K562 (cell line): ENCODE measurements around the gene PI4KA. TPM values are rescaled to one million over a fixed set of nuclear protein-coding genes. Genes with fewer than 3 reads are reported as not detected.
A peak's percentile ranks its signal among the peaks of the same experiment; 100 is the strongest.

Experiments
- CBFA2T3 ChIP-seq: fragments of 450-650 bp; IDR thresholded peaks from 2 replicates; pipeline ENCODE4 v1.6.1; 2017
- CBX1 ChIP-seq: sonication (generic); IDR thresholded peaks from 2 replicates; pipeline ENCODE4 v1.6.1; 2016; ENCODE audit warnings: antibody characterized with exemption, low read depth, mild to moderate bottlenecking
- CHD2 ChIP-seq: IDR thresholded peaks from 2 replicates; pipeline ENCODE4 v1.6.1; 2011; ENCODE audit warnings: low read depth, low read length
- FOXA1 ChIP-seq: fragments of 450-650 bp; IDR thresholded peaks from 2 replicates; pipeline ENCODE4 v1.6.1; 2016; ENCODE audit warnings: mild to moderate bottlenecking, borderline replicate concordance
- FOXA3 ChIP-seq, 2 experiments: fragments of 450-650 bp in 1 of 2; sonication (generic) in 1 of 2; formaldehyde crosslinking; IDR thresholded peaks in 1 of 2; conservative IDR thresholded peaks in 1 of 2; 2 replicates each; pipeline versions ENCODE4 v1.4.0 to v1.8.0; 2020 to 2022; ENCODE audit warnings: mild to moderate bottlenecking in 2 of 2, missing genetic modification reagents in 1 of 2
- HDAC6 ChIP-seq: IDR thresholded peaks from 2 replicates; pipeline ENCODE4 v1.6.1; 2012; ENCODE audit warnings: low read depth, mild to moderate bottlenecking, control low read depth, inconsistent platforms, low read length, moderate library complexity
- MTF1 ChIP-seq: fragments of 250-450 bp; sonication (Bioruptor Pico); IDR thresholded peaks from 2 replicates; pipeline ENCODE4 v1.9.0; 2021; ENCODE audit warnings: moderate library complexity, mild to moderate bottlenecking, inconsistent platforms, borderline replicate concordance
- NBN ChIP-seq: fragments of 450-650 bp; IDR thresholded peaks from 2 replicates; pipeline ENCODE4 v1.6.1; 2016; ENCODE audit warnings: low read depth, mild to moderate bottlenecking
- NFXL1 ChIP-seq: fragments of 450-650 bp; formaldehyde crosslinking; IDR thresholded peaks from 2 replicates; pipeline ENCODE4 v1.4.0; 2021; ENCODE audit warnings: mild to moderate bottlenecking
- PYGO2 ChIP-seq: fragments of 450-650 bp; IDR thresholded peaks from 2 replicates; pipeline ENCODE4 v1.6.1; 2016; ENCODE audit warnings: mild to moderate bottlenecking, missing genetic modification characterization, moderate library complexity, missing compliant biosample characterization
- SIX5 ChIP-seq, 2 experiments: IDR thresholded peaks; 2 replicates each; pipeline ENCODE4 v1.6.1; 2011; ENCODE audit warnings: low read length in 2 of 2, borderline replicate concordance in 1 of 2, low read depth in 1 of 2, mild to moderate bottlenecking in 1 of 2, moderate library complexity in 1 of 2; ENCODE audit not compliant: insufficient read depth in 1 of 2
- SP1 ChIP-seq: sonication (generic); formaldehyde crosslinking; IDR thresholded peaks from 2 replicates; pipeline ENCODE4 v1.8.1; 2022; ENCODE audit warnings: mild to moderate bottlenecking, missing genetic modification reagents
- TAF15 ChIP-seq: fragments of 200-400 bp; formaldehyde crosslinking; IDR thresholded peaks from 2 replicates; pipeline ENCODE4 v1.6.1; 2017; ENCODE audit warnings: mild to moderate bottlenecking, low read depth, low read length, moderate library complexity
- ZNF133 ChIP-seq: fragments of 250-450 bp; sonication (Bioruptor Pico); IDR thresholded peaks from 2 replicates; pipeline ENCODE4 v1.4.0; 2020; ENCODE audit warnings: mild to moderate bottlenecking
- polyA plus RNA-seq, 8 experiments: library from polyadenylated mRNA; depleted of rRNA in 4 of 8; stranded (reverse) in 5 of 8; unstranded in 3 of 8; fragments of >200 nt; fragmentation: Nextera tagmentation in 2 of 8; fragmentation: Illumina TruSeq in 1 of 8; extraction: Ambion mirVana in 2 of 8; extraction: Trizol in 1 of 8; gene quantifications; 2 replicates each; pipeline versions ENCODE4 v1.2.1 to v1.2.3, GENCODE V29; 2011 to 2014; ENCODE audit warnings: inconsistent platforms in 1 of 8, missing spikeins in 1 of 8
- total RNA-seq, 7 experiments: library from RNA; depleted of rRNA in 6 of 7; stranded (reverse); fragments of >200 nt in 6 of 7; fragmentation: Illumina TruSeq in 2 of 7; extraction: Trizol in 2 of 7; gene quantifications; 2 replicates each; pipeline versions ENCODE4 v1.2.1 to v1.2.3, GENCODE V29; 2011 to 2021; ENCODE audit warnings: low replicate concordance in 1 of 7
- TF ChIP-seq, protein P1 (sequence below): fragments of 450-650 bp; IDR thresholded peaks from one replicate; pipeline ENCODE4 v1.6.1; 2018; ENCODE audit warnings: mild to moderate bottlenecking, moderate library complexity; ENCODE audit not compliant: partially characterized antibody
- TF ChIP-seq, protein P2 (sequence below): sonication (generic); formaldehyde crosslinking; IDR thresholded peaks from 2 replicates; pipeline ENCODE4 v1.8.0; 2022; ENCODE audit warnings: missing genetic modification reagents, mild to moderate bottlenecking, moderate library complexity, borderline replicate concordance
- TF ChIP-seq, protein P3 (sequence below), 2 experiments: fragments of 450-650 bp in 1 of 2; sonication (generic) in 1 of 2; formaldehyde crosslinking; conservative IDR thresholded peaks; 2 replicates each; pipeline versions ENCODE4 v1.4.0 to v1.8.1; 2020 to 2022; ENCODE audit warnings: mild to moderate bottlenecking in 1 of 2, missing genetic modification reagents in 1 of 2
- TF ChIP-seq, protein P4 (sequence below): sonication (generic); formaldehyde crosslinking; IDR thresholded peaks from 2 replicates; pipeline ENCODE4 v1.9.0; 2022; ENCODE audit warnings: mild to moderate bottlenecking, missing genetic modification reagents
- TF ChIP-seq, protein P5 (sequence below): sonication (generic); formaldehyde crosslinking; IDR thresholded peaks from 2 replicates; pipeline ENCODE4 v1.8.0; 2023; ENCODE audit warnings: mild to moderate bottlenecking, missing genetic modification reagents
- TF ChIP-seq, protein P6 (sequence below): fragments of 250-450 bp; sonication (Bioruptor Pico); IDR thresholded peaks from 2 replicates; pipeline ENCODE4 v1.4.0; 2020; ENCODE audit warnings: borderline replicate concordance

PI4KA gene
- total and polyA plus RNA-seq, 9 of the 15 experiments (the other 6 are each of a cell fraction or from before 2014, with no cell fraction given) = 7.3 to 187 (median 84.7) TPM

DNA sequence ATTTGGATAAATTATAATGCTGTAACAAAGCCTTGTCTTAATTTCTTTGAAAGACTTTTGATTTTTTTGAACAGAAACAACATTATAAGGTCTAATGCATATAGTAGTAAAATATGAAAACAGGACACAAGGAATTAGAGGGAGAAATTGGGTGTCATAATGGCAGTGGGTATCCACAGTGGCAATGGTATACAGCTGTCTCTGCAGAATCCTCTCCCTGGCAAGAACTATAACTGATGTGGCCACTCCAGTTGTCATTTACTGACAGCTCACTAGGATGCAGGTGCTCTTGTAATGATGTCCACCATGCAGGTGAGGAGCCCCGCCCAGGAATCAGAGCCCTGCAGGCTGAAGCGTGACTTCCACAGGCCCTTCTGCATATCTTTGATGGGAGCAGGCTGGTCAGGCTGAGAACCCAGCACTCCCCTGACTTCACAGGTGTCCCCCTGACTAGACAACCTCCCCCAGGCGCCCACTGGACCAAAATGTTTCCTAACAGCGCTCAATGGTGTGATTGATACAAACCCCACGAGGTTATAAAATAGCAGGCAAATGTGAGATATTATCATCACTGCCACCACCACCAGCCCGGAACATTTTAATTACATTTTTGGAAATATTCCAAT lies 117.5 kb downstream of the PI4KA start (continued):
- TF ChIP-seq MTF1 (CRISPR knock-in tag) (0 out of 2 replicates have a peak, but pooled peaks have one; percentile 64), FOXA1 (no peak), NFXL1 (CRISPR knock-in tag) (no peak; the same call in 1 of the 2 replicates), TAF15 (no peak), SIX5 (IDR thresholded peaks at IDR 0.05; ENCODE audit: borderline replicate concordance in 1 of 2, insufficient read depth in 1 of 2, low read depth in 1 of 2, low read length in 2 of 2) (no peak), SP1 (CRISPR knock-in tag) (no peak), HDAC6 (0 out of 2 replicates have a peak, but pooled peaks have one; percentile 23), CBX1 (no peak), ZNF133 (CRISPR knock-in tag) (no peak), PYGO2 (tag) (no peak), FOXA3 (CRISPR knock-in tag; conservative IDR thresholded peaks at IDR 0.05 in 1 of 2, IDR thresholded peaks at IDR 0.05 in 1 of 2) (0 out of 4 replicates have a peak, but pooled peaks of 1 of the 2 experiments have one; percentile 26), NBN (no peak), CHD2 (no peak), CBFA2T3 (no peak)
- TF ChIP-seq, protein P1, sequence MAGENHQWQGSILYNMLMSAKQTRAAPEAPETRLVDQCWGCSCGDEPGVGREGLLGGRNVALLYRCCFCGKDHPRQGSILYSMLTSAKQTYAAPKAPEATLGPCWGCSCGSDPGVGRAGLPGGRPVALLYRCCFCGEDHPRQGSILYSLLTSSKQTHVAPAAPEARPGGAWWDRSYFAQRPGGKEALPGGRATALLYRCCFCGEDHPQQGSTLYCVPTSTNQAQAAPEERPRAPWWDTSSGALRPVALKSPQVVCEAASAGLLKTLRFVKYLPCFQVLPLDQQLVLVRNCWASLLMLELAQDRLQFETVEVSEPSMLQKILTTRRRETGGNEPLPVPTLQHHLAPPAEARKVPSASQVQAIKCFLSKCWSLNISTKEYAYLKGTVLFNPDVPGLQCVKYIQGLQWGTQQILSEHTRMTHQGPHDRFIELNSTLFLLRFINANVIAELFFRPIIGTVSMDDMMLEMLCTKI = no peak
- TF ChIP-seq, protein P2, sequence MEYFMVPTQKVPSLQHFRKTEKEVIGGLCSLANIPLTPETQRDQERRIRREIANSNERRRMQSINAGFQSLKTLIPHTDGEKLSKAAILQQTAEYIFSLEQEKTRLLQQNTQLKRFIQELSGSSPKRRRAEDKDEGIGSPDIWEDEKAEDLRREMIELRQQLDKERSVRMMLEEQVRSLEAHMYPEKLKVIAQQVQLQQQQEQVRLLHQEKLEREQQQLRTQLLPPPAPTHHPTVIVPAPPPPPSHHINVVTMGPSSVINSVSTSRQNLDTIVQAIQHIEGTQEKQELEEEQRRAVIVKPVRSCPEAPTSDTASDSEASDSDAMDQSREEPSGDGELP (CRISPR knock-in tag) = 0 out of 2 replicates have a peak, but pooled peaks have one; percentile 3
- TF ChIP-seq, protein P3, sequence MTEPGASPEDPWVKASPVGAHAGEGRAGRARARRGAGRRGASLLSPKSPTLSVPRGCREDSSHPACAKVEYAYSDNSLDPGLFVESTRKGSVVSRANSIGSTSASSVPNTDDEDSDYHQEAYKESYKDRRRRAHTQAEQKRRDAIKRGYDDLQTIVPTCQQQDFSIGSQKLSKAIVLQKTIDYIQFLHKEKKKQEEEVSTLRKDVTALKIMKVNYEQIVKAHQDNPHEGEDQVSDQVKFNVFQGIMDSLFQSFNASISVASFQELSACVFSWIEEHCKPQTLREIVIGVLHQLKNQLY (CRISPR knock-in tag; conservative IDR thresholded peaks at IDR 0.05) = peak in 1 of 2 experiments; percentile 75; a peak in 1 of 4 replicates
- TF ChIP-seq, protein P4, sequence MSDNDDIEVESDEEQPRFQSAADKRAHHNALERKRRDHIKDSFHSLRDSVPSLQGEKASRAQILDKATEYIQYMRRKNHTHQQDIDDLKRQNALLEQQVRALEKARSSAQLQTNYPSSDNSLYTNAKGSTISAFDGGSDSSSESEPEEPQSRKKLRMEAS (CRISPR knock-in tag) = peak; percentile 53; the same call in 1 of the 2 replicates
- TF ChIP-seq, protein P5, sequence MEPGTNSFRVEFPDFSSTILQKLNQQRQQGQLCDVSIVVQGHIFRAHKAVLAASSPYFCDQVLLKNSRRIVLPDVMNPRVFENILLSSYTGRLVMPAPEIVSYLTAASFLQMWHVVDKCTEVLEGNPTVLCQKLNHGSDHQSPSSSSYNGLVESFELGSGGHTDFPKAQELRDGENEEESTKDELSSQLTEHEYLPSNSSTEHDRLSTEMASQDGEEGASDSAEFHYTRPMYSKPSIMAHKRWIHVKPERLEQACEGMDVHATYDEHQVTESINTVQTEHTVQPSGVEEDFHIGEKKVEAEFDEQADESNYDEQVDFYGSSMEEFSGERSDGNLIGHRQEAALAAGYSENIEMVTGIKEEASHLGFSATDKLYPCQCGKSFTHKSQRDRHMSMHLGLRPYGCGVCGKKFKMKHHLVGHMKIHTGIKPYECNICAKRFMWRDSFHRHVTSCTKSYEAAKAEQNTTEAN (CRISPR knock-in tag) = no peak
- TF ChIP-seq, protein P6, sequence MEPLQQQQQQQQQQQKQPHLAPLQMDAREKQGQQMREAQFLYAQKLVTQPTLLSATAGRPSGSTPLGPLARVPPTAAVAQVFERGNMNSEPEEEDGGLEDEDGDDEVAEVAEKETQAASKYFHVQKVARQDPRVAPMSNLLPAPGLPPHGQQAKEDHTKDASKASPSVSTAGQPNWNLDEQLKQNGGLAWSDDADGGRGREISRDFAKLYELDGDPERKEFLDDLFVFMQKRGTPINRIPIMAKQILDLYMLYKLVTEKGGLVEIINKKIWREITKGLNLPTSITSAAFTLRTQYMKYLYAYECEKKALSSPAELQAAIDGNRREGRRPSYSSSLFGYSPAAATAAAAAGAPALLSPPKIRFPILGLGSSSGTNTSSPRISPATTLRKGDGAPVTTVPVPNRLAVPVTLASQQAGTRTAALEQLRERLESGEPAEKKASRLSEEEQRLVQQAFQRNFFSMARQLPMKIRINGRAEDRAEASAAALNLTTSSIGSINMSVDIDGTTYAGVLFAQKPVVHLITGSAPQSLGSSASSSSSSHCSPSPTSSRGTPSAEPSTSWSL (CRISPR knock-in tag) = no peak
